Measurements from ENCODE around the gene KCNJ11.

The KCNJ11 gene

DNA sequence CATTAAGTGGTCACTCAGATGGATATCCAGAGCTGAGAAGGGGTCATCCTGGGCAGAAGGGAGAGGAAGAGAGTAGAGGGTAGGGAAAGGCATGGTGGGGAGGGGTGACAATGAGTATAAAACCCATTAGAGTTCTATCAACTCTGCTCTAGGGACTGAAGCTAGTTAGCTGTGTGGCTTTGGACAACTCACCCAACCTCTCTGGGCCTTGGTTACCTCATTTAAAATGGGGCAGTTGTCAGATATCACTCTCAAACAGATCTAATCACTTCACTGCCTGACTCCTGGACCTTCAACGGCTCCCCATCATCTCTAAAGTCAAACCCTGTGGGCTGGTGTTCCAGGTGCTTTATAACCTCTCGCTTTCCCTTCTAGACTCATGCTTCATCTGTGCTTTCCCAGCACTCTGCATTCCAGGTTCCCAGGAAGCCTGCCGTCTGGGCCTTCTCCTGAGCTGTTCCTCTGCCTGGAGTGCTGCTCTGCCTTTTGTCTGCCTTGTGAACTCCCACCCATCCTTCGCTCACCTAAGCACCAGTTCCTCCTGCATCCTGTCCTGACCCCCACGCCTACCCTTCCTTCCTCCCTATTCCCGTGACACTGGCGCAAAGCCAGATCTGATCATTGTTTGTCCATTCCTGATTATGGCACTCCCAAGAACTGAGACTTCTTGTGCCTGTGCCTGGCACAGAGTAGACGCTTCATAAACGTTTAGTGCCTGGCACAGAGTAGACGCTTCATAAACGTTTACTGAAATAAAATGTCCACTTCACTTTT is 22.3 kb upstream of the KCNJ11 start:
- POLR2A ChIA-PET (ENCODE audit: low non-redundant PET) = no interaction called here
- CTCF ChIA-PET = interaction anchor here (1.6 kb wide), 1 partner anchor 27 kb away, joined by 5 read pairs; no protein-coding TSS in a partner anchor
- TF ChIP-seq, protein P1, sequence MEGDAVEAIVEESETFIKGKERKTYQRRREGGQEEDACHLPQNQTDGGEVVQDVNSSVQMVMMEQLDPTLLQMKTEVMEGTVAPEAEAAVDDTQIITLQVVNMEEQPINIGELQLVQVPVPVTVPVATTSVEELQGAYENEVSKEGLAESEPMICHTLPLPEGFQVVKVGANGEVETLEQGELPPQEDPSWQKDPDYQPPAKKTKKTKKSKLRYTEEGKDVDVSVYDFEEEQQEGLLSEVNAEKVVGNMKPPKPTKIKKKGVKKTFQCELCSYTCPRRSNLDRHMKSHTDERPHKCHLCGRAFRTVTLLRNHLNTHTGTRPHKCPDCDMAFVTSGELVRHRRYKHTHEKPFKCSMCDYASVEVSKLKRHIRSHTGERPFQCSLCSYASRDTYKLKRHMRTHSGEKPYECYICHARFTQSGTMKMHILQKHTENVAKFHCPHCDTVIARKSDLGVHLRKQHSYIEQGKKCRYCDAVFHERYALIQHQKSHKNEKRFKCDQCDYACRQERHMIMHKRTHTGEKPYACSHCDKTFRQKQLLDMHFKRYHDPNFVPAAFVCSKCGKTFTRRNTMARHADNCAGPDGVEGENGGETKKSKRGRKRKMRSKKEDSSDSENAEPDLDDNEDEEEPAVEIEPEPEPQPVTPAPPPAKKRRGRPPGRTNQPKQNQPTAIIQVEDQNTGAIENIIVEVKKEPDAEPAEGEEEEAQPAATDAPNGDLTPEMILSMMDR (conservative IDR thresholded peaks at IDR 0.05; ENCODE audit: low read depth) = no peak
- no peak overlapping the region for H3K27ac ChIP-seq
- no peak for DNase-seq (ENCODE audit: low spot score)

DNA sequence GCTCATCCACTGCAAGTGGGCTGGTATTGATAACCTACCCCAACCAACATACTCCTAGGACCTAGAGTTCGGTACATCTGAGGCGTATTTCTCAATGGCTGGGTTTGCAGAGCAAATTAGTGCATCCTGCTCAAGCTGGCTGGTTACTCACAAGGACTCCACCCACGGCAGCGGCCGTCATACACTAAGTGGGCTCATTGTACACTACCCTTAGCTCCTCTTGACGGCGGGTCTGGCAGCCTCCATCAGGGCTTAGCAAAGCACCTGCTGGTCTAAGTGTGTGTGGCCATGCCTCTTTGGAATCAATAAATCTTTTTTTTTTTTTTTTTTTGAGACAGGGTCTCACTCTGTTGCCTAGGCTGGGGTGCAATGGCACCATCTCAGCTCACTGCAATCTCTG is 20.2 kb upstream of the KCNJ11 start:
- CTCF ChIA-PET = no interaction called here

DNA sequence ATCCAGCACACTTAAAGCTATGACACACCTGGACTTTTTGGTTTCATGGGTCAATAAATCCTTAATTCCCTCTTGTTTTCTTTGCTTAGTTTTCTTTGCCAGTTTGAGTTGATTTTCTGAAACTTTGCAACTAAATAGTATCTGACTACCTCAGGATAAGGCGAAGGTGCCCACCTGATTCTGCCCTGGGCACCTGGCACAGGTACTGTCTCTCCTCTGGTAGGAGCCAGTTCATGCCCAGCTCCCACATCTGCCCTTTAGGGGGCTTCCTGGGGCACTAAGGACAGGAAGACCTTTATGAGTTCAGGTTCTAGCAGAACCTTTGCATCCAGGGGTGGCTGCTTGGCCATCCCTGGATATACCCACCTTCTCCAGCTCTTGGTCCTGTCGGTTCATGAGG is 19.6 kb upstream of the KCNJ11 start:
- TF ChIP-seq, protein P1 (conservative IDR thresholded peaks at IDR 0.05; ENCODE audit: low read depth) = no peak
- H3K27ac ChIP-seq = no peak overlapping the region
- DNase-seq (ENCODE audit: low spot score) = no peak
- ChIA-PET CTCF (no interaction called here), POLR2A (ENCODE audit: low non-redundant PET) (no interaction called here)

More for the DNA sequence above, 20.2 kb upstream of the KCNJ11 start:
- H3K27ac ChIP-seq = no peak overlapping the region
- TF ChIP-seq, protein P1 (conservative IDR thresholded peaks at IDR 0.05; ENCODE audit: low read depth) = no peak
- POLR2A ChIA-PET (ENCODE audit: low non-redundant PET) = no interaction called here
- no peak for DNase-seq (ENCODE audit: low spot score)

DNA sequence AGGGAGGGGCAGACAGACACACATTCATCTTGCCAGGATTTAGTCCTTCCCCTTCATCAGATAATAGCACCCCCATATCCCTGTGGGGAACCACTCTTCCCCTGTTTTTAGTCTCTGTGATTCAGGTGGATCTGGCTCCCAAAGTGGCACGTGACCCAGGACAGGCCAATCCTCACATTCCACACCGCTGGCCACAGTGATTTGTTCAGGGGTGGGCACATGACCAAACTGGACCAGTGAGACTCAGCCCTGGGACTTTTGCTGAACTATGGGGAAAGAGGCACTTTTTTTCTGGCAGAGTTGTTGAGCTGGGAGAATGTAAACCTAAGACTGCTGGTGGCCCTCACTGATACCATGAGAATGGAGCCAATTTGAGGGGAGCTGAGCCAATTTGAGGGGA is 19.1 kb upstream of the KCNJ11 start:
- TF ChIP-seq, protein P1 (conservative IDR thresholded peaks at IDR 0.05; ENCODE audit: low read depth) = no peak
- ChIA-PET CTCF (no interaction called here), POLR2A (ENCODE audit: low non-redundant PET) (no interaction called here)
- DNase-seq (ENCODE audit: low spot score) = no peak
- no peak overlapping the region for H3K27ac ChIP-seq

DNA sequence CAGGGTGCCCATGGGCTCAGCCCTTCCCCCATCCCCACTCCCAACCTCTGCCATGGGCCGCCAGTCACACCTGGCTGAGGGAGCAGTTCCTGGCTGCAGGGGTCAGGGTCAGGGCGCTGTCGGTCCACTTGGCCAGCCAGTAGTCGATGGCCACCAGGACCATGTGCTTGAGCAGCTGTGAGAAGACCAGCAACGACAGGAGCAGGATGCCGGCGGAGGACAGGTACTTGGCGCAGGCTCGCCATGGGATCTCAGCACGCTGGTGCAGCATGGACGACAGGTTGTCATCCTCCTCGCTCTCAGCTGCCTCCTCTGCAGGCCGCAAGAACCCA is 18.3 kb upstream of the KCNJ11 start:
- ChIA-PET CTCF (interaction anchor here (0.8 kb wide), 1 partner anchor 79 kb away, joined by 3 read pairs; no protein-coding TSS in a partner anchor), POLR2A (ENCODE audit: low non-redundant PET) (no interaction called here)
- DNase-seq (ENCODE audit: low spot score) = no peak
- no peak overlapping the region for H3K27ac ChIP-seq
- TF ChIP-seq, protein P1 (conservative IDR thresholded peaks at IDR 0.05; ENCODE audit: low read depth) = no peak

DNA sequence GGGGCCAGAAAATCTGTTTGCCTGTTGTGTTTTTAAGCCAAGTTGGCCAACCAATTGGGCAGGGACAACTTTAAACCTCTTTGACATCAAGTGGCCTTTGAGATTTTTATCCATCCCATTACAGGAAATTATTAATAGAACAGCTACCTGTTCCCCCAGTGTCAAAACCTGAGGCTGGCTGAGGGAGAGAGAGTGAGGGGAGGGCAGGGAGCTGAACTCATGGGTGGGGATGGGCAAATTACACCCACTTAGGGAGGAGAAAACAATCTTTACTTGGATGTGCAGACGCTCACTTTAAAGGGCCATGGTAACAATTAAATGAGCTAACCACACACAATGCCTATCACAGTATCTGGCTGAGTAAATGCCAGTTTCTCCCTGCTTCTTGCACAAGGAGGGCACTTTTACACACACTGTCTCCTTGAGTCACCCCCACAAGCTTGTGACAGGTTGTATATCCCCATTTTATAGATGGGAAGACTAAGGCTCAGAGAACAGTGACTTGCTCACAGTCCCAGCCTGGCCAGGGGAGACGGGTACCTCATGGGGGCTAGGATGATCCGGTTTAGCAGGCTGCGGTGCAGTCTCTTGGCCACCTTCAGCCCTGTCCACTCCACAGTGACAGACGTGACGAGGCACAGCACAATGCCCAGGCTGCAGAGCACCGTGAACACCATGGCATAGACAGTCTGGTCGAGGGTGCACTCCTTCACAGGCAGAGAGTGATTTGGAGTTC is 17.8 kb upstream of the KCNJ11 start:
- CTCF ChIA-PET = interaction anchor here (0.6 to 0.9 kb wide), 6 partner anchors 22 to 1164 kb away, joined by 3 to 4 read pairs (median 3); partner anchors contain the start of gene NCR3LG1
- no peak overlapping the region for H3K27ac ChIP-seq
- TF ChIP-seq, protein P1 (conservative IDR thresholded peaks at IDR 0.05; ENCODE audit: low read depth) = no peak
- no peak for DNase-seq (ENCODE audit: low spot score)
- POLR2A ChIA-PET (ENCODE audit: low non-redundant PET) = no interaction called here
